GM19043 (cell line): ENCODE data around the gene CYTH4.

Experiments
- ATAC-seq: cut with Tn5 transposase; IDR thresholded peaks from one replicate; pipeline ENCODE4 v1.9.1; 2021; ENCODE audit warnings: low read depth; ENCODE audit not compliant: unreplicated experiment

Gene CYTH4

DNA sequence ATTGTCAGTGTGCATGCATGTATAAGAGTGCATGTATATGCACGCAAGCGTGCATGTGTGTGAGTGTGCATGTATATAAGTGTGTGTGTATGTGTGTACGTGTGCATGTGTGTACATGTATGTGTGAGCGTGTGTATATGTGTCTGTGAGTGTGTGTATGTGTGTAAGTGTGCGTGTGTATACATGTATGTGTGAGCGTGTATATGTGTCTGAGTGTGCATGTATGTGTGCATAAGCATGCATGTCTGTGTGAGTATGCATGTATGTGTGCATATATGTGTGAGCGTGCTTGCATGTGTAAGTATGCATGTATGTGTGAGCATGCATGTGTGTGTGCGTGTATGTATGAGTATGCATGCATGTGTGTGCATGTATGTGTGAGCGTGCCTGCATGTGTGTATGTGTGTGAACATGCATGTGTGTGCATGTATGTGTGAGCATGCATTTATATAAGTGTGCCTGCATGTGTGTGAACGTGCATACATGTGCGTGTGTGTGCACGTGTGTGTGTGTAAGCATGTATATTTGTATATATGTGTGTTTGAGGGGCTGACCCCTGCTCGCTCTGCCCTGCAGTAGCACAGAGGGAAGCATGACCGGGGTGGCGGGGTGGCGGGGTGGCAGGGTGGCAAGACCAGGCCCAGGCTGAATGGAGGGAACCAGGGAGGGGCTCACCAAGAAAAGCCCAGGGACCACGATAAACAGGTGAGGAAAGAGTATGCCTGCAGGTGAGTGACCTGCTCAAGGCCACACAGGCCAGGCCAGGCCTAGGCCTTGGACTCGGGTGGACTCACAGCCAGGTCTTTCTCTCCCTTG lies 26.3 kb downstream of the CYTH4 start:
- no peak for ATAC-seq

DNA sequence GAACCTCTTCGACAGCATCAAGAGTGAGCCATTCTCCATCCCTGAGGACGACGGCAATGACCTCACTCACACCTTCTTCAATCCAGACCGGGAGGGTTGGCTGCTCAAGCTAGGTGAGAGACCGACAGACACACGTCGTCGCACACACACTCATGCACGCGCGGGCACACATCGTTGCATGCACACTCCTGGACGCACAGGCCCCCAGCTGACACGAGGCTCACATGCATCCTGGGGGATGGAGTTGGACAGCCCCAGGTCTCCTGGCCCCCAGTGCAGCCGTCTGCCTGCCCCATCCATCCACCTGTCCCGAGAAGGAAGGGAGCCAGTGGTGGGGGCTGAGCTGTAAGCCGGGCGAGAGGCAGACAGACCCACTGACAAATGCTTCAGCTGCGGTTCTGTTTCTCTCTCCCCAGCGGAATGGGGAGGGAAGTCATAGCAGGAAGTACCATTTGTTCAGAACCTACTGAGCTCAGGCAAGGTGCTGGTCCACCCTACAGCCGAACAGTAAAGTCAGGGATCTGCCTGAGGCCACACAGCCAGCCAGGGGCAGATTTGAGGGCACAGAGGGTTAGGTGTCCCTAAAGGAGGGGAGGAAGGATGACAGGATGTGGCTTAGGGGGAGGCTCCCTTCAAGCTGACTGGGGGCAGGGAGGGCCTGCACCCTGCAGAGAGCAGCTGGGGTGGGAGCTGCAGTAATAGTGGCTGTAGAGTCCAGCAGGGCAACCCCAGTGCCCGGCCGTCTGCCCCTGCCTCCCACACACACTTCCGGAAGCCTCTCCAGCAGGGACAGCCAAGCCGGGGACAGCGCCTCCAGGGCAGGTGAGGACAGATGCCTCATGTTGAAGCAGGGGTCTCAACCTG lies 27.1 kb downstream of the CYTH4 start:
- ATAC-seq: peak; percentile 51

DNA sequence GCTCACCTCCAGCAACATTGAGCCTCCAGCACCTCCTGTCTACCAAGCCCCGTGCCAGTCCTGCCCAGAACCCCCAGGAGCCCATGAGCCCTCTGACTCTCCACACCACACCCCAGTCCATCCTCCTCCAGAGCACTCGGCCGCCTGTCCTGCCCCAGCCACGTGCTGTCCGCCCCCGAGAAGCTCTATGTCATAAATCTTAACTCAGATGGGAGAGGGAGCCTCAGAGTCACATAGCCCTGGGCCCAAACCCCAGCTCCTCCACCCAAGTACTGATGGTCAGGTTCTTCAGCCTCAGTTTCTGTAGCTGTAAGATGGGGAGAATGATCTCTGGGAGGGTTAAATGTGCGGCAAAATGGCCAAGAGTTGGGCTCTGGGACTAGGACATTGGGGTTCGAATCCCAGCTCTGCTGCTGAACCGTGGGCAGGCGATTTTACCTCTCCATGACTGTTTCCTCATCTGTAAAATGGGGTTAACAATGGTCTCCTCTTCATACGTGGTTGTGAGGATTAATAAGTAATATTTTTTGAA lies 27.8 kb downstream of the CYTH4 start:
- no peak for ATAC-seq

DNA sequence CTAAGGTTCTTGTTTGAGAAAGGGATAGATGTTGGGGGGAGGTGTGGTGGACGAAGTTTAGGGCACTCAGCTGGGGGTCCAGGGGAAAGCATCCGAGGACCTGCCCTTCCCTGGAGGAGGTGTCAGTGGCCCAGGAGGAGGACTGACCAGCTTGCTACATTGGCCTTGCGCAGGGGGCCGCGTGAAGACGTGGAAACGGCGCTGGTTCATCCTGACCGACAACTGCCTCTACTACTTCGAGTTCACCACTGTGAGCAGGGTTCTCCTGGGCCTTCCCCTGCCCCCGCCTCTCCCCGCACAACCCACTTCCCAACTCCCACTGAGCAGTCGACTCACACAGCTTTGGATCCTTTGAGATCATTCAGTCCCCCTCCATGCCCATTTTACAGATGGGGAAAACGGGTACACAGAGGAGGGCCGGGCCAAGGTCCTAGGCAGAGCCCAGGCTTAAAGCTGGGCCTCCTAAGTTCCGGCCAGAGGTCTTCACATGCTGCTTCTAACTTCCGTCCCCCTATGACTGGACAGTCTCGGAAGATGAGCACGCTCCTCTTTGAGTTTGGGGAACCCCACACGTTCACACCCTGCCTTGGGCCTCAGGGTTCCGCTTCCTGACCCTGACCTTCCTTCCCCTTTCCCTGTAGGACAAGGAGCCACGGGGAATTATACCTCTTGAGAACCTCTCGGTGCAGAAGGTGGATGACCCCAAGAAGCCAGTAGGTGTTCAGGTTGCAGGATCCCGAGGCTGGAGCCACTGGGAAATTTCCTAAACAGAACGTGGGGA lies 28.7 kb downstream of the CYTH4 start:
- no peak for ATAC-seq

DNA sequence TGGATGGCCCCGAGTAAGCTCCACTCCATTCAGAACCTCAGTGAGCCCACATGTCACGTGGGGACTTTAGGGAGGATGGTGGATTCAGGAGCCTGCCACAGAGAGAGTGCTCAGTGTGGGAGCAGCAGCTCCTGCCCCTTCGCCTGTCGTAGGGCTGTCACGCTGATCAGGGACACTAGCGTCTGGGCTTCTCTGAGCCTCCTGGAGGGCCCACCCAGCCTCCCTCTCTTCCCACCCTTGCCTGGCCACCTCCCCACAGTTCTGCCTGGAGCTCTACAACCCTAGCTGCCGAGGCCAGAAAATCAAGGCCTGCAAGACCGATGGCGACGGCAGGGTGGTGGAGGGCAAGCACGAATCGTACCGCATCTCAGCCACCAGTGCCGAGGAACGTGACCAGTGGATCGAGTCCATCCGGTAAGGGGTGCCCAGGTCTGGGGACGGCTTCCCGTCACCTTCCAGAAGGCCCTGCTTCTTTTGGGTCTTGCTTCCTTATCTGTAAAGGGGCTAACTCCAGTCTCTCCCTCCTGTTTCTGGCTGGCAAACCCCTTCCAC lies 29.5 kb downstream of the CYTH4 start:
- ATAC-seq: no peak

DNA sequence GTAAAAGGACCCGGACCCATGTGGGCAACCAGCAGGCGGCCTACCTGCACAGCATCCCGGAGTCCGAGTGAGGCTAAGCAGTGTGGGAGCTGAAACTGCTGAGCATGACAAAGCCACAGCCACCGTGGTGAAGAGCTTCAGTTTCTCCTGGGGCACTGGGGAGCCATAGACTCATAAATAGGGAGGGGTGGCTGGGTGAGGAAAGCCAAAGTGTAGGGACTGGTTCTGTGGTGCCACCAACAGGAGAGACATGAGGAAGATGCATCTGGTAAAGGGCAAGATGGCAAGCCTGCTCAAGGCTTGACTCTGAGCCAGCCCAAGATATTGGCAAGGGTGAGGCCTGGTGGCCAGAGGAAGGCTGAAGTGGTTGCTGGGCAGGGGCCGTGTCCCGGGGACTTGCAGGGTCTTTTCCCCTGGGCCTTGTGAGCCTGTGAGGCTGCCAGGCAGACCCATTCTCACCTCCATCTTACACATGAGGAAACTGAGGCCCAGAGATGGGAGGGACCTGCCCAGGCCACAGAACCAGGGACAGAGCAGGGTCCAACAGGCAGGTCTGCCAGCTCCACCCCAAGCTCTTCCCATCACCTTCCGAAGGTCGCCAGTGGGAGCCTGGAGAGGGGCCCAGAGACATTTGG lies 30.4 kb downstream of the CYTH4 start:
- no peak for ATAC-seq

DNA sequence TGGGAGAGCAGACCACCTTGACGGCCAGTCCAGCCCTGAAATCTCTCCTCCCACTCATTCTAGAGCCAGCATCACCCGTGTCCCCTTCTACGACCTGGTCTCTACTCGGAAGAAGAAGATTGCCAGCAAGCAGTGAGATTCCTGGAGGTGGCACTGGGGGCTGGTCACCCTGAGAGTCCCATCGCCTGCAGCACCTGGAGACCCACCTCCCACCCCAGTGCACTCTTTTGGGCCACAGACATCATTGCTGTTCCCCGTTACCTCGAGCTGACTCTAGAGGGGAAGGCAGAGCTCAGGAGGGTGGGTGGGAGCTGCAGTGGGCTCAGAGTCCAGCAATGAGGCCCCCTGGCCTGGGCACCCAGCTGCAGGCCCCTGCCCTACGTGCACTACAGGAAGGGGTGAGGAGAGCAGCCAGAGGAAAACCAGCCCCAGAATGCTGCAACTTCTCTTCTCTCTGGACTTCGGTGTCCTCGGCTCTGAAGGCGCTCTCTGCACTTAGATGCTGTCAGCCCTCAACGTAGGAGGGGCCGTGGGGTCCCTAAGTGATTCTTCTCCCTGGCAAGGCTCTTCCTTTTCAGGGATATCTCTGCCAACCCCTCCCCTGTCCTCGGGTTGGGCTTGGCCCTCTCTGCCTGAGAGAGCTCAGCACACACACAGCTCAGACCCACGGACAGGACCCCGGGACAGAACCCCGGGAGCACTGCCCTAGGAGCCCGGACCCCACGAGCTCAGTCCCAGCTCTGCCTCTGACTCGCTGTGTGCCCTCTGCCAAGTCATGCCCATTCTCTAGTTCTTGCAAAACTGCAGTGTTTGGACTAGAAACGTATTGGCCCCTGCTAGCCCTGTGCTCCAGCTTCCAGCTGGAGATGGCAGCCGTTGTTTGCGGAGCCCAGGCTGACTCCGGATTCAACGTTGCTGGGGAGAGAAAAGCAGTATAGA lies 31.3 kb downstream of the CYTH4 start:
- ATAC-seq: no peak

DNA sequence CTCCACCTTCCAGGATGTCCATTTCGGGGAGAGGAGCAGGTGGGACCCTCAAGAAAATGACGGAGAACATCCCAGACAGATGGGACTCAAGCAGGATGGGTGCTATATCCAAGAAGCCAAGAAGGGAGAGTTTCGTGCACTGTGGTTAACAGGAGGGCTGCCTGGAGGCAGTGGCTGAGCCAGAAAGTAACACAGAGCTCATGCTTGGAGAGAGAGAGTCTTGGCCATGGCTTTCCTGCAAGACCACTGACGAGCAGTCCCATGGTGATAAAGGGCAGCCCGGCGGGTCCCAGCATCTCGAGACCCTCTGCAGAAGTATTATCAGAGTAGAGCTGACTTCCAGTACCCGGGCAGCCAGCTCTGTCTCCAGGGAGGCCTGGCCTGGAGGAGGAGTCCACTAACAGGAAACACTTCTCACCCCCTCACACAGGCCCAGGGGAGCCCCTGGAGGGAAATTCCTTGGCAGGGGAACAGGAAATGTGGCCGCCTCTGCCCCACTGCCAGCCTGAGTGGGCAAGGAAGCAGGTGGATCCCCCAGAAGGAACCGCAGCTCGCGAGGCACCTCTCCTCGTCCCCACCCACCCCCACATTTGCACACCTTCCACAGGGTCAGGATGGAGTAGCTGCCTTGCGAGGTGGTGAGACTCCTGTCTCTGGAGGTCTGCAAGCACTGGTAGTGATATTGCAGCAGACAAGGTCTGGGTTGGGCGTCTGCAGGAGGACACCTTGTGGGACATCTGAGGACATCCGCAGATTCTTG lies 32.2 kb downstream of the CYTH4 start:
- no peak for ATAC-seq

DNA sequence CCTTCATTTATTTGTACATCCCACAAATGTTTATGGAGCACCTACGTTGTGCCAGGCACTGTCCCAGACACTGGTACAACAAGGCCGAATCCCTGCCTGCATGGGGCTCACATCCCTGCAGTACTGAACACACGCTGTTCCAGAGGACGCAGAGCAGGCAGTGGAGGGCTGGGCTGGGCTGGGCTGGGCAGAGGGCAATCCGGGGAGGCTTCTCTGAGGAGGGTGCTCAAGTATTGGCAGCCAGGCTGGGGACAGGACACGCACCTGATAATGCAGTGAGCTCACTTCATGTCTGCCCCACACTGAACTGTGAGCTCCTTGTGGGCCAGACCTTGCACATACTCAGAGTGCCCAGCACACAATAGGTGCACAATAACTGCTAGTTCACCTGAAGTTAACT lies 34.1 kb downstream of the CYTH4 start:
- ATAC-seq: no peak

DNA sequence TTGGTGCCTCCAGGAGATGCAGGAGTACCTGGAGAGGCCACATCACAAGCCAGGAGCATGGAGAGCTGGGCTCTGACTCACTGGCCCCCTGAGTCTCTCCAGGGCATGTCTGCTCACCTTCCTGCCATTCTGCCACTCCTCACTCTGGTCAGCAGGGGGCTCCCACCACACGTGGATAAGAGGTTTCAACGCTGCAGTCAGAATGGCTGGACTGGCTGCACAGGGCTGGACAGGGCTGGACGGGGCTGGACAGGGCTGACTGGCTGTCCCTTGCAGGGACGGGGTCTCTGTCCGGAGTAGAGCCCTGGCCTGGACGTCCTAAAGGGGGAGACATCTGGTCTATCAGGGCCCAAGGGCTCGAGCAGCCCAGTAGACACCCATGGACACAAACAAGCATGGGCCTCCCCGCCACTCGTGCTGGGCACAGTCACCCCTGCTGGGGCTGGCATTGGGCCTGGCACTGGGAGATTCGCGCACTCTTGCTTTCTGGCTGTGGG lies 34.6 kb downstream of the CYTH4 start:
- ATAC-seq: no peak

DNA sequence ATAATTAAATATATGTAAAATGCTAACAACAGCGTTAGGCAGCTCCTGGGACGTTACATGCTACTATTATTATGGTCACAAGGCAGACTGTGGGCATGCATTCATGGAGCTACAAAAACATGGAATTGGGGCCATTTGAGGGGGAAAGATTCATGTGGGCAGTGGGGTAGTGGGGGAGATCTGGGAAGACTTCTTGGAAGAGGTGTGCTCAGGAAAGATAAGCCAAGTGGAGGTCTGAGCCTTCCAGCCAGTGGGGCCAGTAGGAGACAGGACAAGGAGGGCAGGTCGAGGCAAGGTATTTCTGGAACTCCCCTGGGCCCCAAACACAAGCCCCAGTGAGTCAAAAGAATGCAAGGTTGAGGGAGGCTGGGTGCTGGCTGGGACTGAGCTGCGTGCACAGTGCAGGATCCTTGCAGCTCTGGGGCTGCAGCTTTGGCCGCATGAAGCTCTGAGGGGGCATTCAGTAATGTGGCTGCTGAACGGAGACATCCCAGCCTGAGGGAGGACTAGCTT lies 35.4 kb downstream of the CYTH4 start:
- no peak for ATAC-seq

DNA sequence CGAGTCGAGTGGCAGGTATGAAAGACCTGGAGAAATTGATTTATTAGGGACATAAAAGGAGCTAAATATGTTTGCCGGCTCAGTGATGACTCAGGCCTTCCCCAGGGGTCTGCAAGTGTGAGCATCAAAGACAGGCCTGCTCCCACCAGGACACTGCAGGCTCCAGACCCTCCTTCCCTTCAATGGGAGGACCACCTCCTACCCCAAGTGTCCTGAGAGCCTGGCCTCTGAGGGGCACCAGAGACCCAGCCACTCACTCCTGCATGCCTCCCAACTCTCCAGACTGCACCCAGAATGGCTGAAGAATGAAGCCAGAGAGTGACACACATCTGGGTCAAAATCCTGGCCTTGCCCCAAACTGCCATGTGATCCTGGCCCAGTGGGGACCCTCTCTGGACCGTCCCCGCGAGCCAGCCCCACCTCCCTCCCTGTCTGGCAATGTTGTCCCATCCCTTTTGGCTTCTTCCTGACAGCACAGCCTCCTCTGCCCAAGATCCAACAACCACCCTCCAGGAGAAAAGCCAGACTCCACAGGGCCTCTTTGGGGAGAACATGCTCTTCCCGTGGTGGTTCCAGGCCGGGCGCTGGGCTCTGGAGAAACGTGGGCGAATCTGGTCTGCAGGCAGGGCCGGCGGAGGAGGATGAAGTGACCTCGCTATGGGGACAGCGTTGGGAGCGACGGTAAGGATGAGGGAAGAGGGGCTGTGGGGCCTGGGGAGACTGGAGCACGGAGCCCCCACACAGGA lies 36.2 kb downstream of the CYTH4 start:
- no peak for ATAC-seq

DNA sequence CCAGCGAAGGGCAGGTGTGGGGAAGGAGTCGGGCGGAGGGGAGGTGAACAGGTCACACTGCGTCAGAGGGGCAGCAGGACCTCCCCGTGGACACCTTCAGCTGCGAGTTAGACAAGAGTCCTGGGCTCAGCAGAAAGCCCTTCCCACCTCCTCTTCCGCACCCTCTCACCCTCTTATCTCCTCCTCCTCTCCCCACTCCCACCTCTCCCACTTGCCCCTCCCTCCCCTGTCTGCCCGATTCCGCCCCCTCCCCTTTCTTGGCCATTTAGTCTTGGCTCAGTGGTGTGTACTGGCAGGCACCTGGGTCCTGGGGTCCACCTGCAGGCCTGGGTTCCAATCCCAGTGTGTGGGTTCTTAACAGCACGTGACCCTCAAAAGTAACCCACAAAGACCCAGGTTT lies 37.2 kb downstream of the CYTH4 start:
- no peak for ATAC-seq

DNA sequence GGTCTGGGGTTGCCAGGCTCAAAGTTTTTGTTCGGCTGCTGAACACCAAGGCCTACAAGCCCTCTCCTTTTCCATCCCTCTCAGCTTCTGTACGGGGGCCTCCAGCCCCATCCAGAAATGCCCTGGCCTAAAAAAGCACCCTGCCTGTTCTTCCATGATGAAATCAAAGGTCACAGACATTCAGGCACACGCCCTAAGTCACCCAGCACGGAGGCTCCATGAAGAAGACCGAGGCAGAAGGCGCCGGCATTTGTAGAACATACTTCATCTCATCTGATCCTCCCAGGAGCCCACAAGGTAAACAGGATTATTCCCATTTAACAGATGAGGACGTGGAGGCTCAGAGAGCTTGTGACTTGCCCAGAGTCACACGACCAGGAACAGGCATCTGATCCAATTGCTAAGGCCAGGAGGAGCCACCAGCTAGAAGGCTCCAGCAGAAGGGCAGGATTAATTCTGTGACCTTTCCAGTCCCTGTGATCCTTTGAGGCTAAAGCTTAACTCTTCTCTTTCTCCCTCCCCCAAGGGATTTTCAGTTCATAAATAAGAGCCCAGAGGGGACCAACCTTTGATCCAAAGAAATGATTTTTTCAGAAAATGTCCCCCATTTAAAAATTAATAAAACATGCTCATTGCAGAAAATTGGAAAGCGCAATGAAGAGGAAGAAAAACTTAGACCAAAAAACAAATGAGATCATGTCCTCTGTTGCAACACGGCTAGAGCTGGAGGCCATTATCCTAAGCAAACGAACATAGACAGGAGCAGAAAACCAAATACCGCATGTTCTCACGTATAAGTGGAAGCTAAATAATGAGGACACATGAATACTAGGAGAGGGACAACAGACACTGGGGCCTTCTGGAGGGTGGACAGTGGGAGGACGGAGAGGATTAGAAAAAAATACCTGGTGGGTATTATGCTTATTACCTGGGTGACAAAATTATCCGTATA lies 38.7 kb downstream of the CYTH4 start:
- no peak for ATAC-seq

DNA sequence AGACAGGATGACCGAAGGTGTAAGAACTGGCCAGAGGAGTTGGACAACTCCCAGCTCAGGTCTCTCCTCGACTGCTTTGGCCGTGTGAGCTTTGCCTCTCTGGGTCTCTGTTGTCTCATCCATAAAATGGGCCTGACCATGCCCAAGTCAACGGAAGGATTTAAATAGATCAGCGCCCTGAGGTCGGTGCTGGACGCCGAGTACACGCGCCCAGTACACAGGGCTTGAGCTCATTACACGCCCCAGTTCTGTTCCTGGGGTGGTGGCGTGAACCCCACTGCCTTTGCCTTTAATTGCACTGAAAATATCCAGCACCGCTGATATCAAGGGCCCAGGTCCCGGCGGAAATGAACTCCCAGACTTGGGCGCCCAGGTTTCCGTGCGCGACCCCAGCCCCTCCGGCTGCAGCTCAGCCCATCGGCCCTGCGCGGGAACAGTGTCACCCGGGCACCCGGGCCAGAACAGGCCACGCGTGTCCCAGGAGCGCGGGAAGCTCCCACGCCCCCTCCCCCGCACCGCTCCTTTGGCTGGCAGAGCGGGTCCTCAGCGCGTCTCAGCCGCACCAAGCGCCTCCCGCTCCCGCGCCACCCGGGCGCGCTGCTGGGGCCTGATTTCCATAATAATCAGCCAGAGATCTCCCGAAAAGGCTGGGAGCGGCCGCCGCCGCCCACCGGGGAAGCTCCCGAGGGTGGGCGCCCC lies 42.2 kb downstream of the CYTH4 start:
- ATAC-seq: no peak

DNA sequence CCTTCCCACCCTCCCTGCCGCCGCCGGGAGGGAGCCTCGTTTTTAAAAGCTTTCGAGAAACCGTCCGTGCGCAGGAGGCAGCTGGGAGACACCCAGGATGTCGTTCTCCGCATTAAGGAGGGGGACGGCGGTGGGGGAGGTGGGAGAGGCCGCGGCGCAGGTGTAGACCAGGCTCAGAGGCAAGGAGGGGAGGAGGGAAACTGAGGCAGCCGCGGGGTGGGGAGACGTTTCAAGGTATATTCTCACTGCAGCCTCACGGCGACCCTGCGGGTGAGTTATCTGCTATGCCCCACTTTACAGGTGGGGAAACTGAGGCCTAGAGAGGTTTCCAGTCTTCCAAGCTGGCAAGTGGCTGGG lies 42.7 kb downstream of the CYTH4 start:
- ATAC-seq: no peak
